Measurements from ENCODE around the gene NUFIP1.
"Not testable (repeated sequence)": the region's sequence is repeated elsewhere in the genome, so short reads cannot be mapped to it uniquely, and the experiment has no call there.

NUFIP1 gene

DNA sequence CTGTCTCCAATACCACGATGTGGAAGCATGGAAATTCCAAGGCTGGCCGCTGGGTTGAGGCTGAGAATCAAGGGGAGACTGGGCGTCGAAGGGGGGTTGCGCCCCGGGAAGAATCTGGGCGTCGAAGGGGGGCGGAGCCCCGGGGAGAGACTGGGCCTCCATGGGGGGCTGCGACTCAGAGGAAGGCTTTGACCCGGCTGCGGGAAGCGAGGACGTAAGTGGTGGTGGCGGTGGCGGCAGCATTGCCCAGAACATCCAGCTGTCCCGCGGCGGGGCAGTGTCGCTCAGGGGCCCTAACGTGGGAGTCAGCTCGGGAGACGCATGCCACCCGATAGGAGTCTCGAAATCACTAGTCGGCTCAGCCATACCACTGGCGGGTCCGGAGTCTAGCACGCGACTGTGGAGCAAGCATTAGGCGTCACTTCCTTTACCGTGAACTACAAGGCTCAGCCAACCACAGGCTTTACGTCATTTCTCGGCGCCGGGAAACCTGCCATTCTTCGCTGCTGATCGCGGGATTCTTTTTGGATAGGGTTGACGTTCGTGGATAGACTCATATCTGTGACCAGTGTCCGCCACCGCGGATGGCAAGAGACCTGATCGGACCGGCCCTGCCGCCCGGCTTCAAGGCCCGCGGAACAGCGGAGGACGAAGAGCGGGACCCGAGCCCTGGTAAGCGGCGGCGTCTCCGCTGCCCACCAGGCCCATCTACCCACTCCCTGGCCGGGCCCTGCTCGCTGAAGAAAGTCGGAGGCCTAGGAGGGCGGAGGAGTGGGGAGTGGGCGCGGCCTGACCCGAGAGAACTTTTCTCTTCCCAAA, at the start of gene NUFIP1, which contains the start of gene GPALPP1:
TSS of gene NUFIP1 (minus strand) at position 401 of the 819 bp plus-strand sequence. CDS start at position 366, 35 bp downstream.
TSS of gene GPALPP1 (plus strand) at position 468 of the 819 bp plus-strand sequence. CDS start at position 585, 117 bp downstream.
- H3K27me3 ChIP-seq (ENCODE audit: insufficient read depth, low read length): no peaks in the 10 kb centered on the region
- peak within 1 kb of the TSS; percentile 92 for H3K9ac ChIP-seq (ENCODE audit: low read depth, low read length)
- H3K4me3 ChIP-seq (ENCODE audit: low read length): peak within 1 kb of the TSS; percentile 96
- H3K9me3 ChIP-seq (ENCODE audit: insufficient read depth, low read depth, low read length): no peaks in the 10 kb centered on the region
- H3K4me1 ChIP-seq (ENCODE audit: insufficient read depth, low read length): peaks cover 7% of the 10 kb centered on the region; the same call in 1 of the 2 replicates
- H3K36me3 ChIP-seq (ENCODE audit: insufficient read depth, low read depth, low read length): peaks cover 16% of the 10 kb centered on the region
- H3K27ac ChIP-seq (ENCODE audit: low read length): peak within 1 kb of the TSS; percentile 55

DNA sequence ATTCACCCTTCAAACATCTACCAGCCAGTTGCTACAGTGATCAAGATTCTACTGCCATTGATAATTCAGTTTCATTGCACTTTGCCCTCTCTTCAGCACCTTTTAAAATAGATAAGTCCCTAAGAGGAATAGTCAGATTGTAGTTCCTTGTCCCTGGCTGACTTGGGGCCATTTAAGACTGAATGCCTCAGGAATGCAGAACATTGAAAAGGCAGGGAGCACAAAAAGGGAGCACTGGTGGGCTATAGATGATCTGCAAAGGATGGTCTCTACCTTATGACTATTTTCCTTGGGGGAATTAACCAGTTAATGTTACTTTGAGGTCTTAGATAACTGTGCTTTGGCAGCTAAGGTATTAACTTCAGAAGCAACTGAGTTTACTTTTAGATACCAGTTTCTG, 46.9 kb upstream of the NUFIP1 start:
- Histone ChIP-seq H3K27me3 (ENCODE audit: insufficient read depth, low read length) (no peaks in the 10 kb centered on the region), H3K9me3 (ENCODE audit: insufficient read depth, low read depth, low read length) (no peaks in the 10 kb centered on the region), H3K36me3 (ENCODE audit: insufficient read depth, low read depth, low read length) (peaks cover 6% of the 10 kb centered on the region; the same call in 1 of the 2 replicates), H3K4me3 (ENCODE audit: low read length) (no peak overlapping the region), H3K9ac (ENCODE audit: low read depth, low read length) (no peak overlapping the region), H3K27ac (ENCODE audit: low read length) (no peak overlapping the region), H3K4me1 (ENCODE audit: insufficient read depth, low read length) (no peaks in the 10 kb centered on the region)

DNA sequence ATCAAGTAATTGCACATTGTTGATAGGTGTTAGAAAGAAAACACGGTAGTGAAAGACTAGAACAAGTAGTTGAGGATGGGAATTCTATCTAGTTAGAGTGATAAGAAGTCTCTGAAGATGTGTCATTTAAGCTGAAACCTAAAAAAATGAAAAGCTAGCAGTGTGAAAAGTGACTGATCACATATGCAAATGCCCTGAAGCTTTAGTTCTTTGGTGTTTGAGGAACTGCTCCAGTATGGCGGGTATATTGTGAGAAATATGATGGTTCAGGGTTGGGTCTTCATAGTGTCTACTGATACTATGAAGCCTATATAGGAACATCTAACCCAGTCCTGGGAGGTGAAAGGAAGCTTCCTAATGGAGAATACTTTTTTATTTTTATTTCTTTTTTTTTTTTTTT, 45.1 kb upstream of the NUFIP1 start:
- Histone ChIP-seq H3K27me3 (ENCODE audit: insufficient read depth, low read length) (no peaks in the 10 kb centered on the region), H3K27ac (ENCODE audit: low read length) (no peak overlapping the region), H3K36me3 (ENCODE audit: insufficient read depth, low read depth, low read length) (peaks cover 6% of the 10 kb centered on the region; the same call in 1 of the 2 replicates), H3K4me3 (ENCODE audit: low read length) (no peak overlapping the region), H3K9ac (ENCODE audit: low read depth, low read length) (no peak overlapping the region), H3K9me3 (ENCODE audit: insufficient read depth, low read depth, low read length) (no peaks in the 10 kb centered on the region), H3K4me1 (ENCODE audit: insufficient read depth, low read length) (no peaks in the 10 kb centered on the region)

DNA sequence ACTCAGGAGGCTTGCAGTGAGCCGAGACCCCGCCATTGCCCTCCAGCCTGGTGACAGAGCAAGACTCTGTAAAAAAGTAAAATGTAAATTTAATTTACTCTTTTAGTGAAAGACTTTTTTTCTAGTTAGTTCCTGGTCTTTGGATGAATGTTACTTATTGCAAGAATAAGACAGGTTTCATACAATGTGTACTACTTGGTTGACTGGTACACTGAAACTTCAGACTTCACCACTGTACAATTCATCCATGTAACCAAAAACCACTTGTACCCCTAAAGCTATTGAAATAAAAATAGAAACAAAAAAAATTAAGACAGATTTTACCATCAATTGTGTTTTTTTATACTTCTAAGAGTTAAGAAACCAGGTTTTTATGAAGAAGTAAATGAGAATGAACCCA, 35.6 kb upstream of the NUFIP1 start:
- Histone ChIP-seq H3K4me3 (ENCODE audit: low read length) (no peak overlapping the region), H3K36me3 (ENCODE audit: insufficient read depth, low read depth, low read length) (peaks cover 31% of the 10 kb centered on the region; the same call in 1 of the 2 replicates), H3K27me3 (ENCODE audit: insufficient read depth, low read length) (no peaks in the 10 kb centered on the region), H3K4me1 (ENCODE audit: insufficient read depth, low read length) (no peaks in the 10 kb centered on the region), H3K27ac (ENCODE audit: low read length) (no peak overlapping the region), H3K9ac (ENCODE audit: low read depth, low read length) (no peak overlapping the region), H3K9me3 (ENCODE audit: insufficient read depth, low read depth, low read length) (no peaks in the 10 kb centered on the region)

DNA sequence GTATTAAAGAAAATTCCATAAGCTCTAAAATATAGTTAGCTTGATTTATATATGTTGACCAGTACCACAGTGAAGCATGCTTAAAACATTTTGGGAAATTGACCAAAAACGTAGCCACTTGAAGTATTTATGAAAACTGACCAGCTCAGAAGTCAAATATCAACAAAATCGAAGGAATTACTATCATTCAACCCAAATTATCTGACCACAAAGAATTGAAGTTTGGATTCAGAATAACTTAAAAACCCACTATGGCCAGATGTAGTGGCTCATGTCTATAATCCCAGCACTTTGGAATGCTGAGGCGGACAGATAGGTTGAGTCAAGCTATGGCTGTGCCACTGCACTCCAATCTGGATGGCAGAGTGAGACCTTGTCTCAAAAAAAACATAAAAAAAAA, 32.0 kb upstream of the NUFIP1 start:
- H3K27ac ChIP-seq (ENCODE audit: low read length): no peak overlapping the region
- H3K4me3 ChIP-seq (ENCODE audit: low read length): no peak overlapping the region
- H3K36me3 ChIP-seq (ENCODE audit: insufficient read depth, low read depth, low read length): peaks cover 41% of the 10 kb centered on the region
- no peaks in the 10 kb centered on the region for H3K4me1 ChIP-seq (ENCODE audit: insufficient read depth, low read length)
- no peaks in the 10 kb centered on the region for H3K9me3 ChIP-seq (ENCODE audit: insufficient read depth, low read depth, low read length)
- H3K9ac ChIP-seq (ENCODE audit: low read depth, low read length): no peak overlapping the region
- H3K27me3 ChIP-seq (ENCODE audit: insufficient read depth, low read length): no peaks in the 10 kb centered on the region

DNA sequence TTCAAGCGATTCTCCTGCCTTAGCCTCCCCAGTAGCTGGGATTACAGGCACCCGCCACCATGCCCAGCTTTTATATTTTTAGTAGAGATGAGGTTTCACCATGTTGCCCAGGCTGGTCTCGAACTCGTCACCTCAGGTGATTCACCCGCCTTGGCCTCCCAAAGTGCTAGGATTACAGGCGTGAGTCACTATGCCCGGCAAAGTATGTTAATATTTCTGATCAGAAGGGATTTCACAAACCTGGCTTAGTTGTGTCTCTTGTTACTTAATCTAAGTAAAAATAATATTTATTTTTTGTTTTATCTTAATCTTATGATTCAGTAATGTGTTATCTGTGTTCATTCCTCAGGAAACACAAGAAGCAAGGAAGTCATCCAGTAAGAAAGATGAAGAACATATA, 30.7 kb upstream of the NUFIP1 start:
- H3K9ac ChIP-seq (ENCODE audit: low read depth, low read length); H3K4me3 ChIP-seq (ENCODE audit: low read length); H3K4me1 ChIP-seq (ENCODE audit: insufficient read depth, low read length); H3K27me3 ChIP-seq (ENCODE audit: insufficient read depth, low read length); H3K27ac ChIP-seq (ENCODE audit: low read length); H3K9me3 ChIP-seq (ENCODE audit: insufficient read depth, low read depth, low read length): not testable (repeated sequence)
- peaks cover 51% of the 10 kb centered on the region for H3K36me3 ChIP-seq (ENCODE audit: insufficient read depth, low read depth, low read length)

DNA sequence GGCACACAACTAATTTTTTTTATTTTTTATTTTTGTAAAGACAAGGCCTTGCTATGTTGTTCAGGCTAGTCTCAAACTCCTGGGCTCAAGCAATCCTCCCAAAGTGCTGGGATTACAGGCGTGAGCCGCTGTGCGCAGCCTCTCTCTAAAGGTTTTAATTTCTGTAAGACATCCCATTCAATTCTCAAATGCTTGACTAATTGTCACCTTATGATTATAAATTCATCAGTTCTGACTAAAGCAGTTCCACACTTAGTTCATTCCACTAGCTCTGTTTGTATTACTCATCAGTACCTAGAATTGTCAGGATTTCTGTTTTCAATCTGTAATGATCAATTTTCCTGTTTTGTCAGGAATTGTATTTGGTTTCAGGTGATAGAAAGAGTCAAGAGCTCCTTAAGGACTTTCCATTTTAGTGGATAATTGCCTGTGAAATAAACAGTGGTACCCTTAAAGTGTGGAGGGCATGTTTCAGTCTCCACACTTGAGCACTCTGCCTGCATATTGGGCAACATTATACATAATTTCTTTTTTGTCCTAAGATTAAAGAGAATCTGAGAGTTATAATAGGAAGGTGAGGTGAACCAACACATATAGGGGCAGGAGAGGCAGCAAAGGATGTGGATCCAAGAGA, 27.6 kb upstream of the NUFIP1 start:
- H3K4me1 ChIP-seq (ENCODE audit: insufficient read depth, low read length): no peaks in the 10 kb centered on the region
- H3K27me3 ChIP-seq (ENCODE audit: insufficient read depth, low read length): no peaks in the 10 kb centered on the region
- no peak overlapping the region for H3K27ac ChIP-seq (ENCODE audit: low read length)
- H3K36me3 ChIP-seq (ENCODE audit: insufficient read depth, low read depth, low read length): peaks cover 63% of the 10 kb centered on the region
- H3K9me3 ChIP-seq (ENCODE audit: insufficient read depth, low read depth, low read length): no peaks in the 10 kb centered on the region
- H3K4me3 ChIP-seq (ENCODE audit: low read length): no peak overlapping the region
- no peak overlapping the region for H3K9ac ChIP-seq (ENCODE audit: low read depth, low read length)

DNA sequence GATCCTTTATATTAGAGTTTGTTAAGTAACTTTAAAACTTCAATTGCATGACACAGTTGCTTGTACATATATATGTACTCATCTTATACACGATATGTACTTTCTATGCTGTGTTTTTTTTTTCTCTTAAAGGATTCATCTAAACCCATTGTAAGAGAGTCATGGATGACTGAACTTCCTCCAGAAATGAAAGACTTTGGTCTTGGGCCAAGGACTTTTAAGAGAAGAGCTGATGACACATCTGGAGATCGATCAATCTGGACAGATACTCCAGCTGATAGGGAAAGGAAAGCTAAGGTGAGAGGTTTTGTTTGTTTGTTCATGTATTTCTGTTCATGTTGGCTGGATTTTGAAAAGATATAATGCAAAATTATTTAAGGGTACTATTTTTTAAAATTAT, 26.0 kb upstream of the NUFIP1 start:
- H3K4me3 ChIP-seq (ENCODE audit: low read length): no peak overlapping the region
- no peaks in the 10 kb centered on the region for H3K4me1 ChIP-seq (ENCODE audit: insufficient read depth, low read length)
- no peak overlapping the region for H3K27ac ChIP-seq (ENCODE audit: low read length)
- no peaks in the 10 kb centered on the region for H3K27me3 ChIP-seq (ENCODE audit: insufficient read depth, low read length)
- H3K9ac ChIP-seq (ENCODE audit: low read depth, low read length): no peak overlapping the region
- H3K36me3 ChIP-seq (ENCODE audit: insufficient read depth, low read depth, low read length): peaks cover 60% of the 10 kb centered on the region
- H3K9me3 ChIP-seq (ENCODE audit: insufficient read depth, low read depth, low read length): no peaks in the 10 kb centered on the region

DNA sequence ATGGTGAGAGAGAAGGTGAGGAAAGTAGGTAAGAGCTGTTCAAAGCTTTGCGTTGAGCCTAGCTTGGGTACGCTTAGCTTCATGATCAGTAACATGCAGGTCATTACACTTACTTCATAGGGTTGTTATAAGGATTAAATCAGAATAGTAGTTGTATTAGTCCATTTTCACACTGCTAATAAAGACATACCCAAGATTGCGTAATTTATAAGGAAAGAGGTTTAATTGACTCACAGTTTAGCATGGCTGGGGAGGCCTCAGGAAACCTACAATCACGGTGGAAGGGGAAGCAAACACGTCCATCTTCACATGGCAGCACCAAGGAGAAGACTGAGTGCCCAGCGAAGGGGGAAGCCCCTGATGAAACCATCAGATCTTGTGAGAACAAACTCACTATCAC, 21.9 kb upstream of the NUFIP1 start:
- Histone ChIP-seq H3K4me3 (ENCODE audit: low read length) (no peak overlapping the region), H3K4me1 (ENCODE audit: insufficient read depth, low read length) (no peaks in the 10 kb centered on the region), H3K9me3 (ENCODE audit: insufficient read depth, low read depth, low read length) (no peaks in the 10 kb centered on the region), H3K36me3 (ENCODE audit: insufficient read depth, low read depth, low read length) (peaks cover 71% of the 10 kb centered on the region), H3K27me3 (ENCODE audit: insufficient read depth, low read length) (no peaks in the 10 kb centered on the region), H3K9ac (ENCODE audit: low read depth, low read length) (no peak overlapping the region), H3K27ac (ENCODE audit: low read length) (no peak overlapping the region)

DNA sequence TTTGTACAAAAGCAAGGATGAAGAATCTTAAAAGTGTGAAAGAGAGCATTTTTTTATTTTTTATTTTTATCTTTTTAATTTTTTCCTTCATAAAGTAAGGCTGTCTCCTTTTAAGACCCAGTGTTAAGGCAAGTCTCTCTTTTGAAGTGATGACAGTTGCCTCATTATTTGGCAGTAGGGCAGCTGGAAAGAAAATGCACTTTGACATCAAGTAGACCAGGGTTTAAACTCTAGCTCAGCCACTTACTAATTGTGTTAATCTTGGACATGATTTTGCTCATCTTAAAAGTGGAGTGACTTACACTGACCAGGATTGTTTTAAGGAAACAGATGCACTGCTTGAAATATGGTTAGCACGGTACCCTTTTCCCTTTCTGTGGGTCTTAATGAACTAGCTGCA, 18.6 kb upstream of the NUFIP1 start:
- H3K36me3 ChIP-seq (ENCODE audit: insufficient read depth, low read depth, low read length): peaks cover 54% of the 10 kb centered on the region
- H3K9me3 ChIP-seq (ENCODE audit: insufficient read depth, low read depth, low read length): no peaks in the 10 kb centered on the region
- H3K27ac ChIP-seq (ENCODE audit: low read length): no peak overlapping the region
- H3K9ac ChIP-seq (ENCODE audit: low read depth, low read length): no peak overlapping the region
- no peaks in the 10 kb centered on the region for H3K27me3 ChIP-seq (ENCODE audit: insufficient read depth, low read length)
- no peak overlapping the region for H3K4me3 ChIP-seq (ENCODE audit: low read length)
- no peaks in the 10 kb centered on the region for H3K4me1 ChIP-seq (ENCODE audit: insufficient read depth, low read length)

DNA sequence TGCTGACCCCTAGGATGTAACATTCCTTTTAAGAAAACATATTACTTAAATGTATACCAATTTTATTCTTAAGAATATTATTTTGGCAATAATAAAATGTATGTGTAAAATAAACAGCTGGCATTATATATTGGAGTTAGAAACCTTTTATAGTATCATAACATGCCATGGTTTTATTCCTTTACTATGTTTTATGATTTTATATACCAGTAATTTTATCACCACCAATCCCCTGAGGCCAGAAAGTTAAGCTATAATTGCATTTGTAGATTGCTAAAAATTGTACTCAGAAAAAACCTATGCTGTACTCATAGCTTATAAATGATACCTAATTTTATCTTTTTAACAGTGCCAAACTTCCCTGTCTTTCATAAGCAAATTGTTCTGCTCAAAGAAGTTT, 18.0 kb upstream of the NUFIP1 start:
- H3K9ac ChIP-seq (ENCODE audit: low read depth, low read length): no peak overlapping the region
- no peaks in the 10 kb centered on the region for H3K4me1 ChIP-seq (ENCODE audit: insufficient read depth, low read length)
- no peaks in the 10 kb centered on the region for H3K27me3 ChIP-seq (ENCODE audit: insufficient read depth, low read length)
- no peak overlapping the region for H3K27ac ChIP-seq (ENCODE audit: low read length)
- H3K36me3 ChIP-seq (ENCODE audit: insufficient read depth, low read depth, low read length): peaks cover 54% of the 10 kb centered on the region
- H3K9me3 ChIP-seq (ENCODE audit: insufficient read depth, low read depth, low read length): no peaks in the 10 kb centered on the region
- H3K4me3 ChIP-seq (ENCODE audit: low read length): no peak overlapping the region

DNA sequence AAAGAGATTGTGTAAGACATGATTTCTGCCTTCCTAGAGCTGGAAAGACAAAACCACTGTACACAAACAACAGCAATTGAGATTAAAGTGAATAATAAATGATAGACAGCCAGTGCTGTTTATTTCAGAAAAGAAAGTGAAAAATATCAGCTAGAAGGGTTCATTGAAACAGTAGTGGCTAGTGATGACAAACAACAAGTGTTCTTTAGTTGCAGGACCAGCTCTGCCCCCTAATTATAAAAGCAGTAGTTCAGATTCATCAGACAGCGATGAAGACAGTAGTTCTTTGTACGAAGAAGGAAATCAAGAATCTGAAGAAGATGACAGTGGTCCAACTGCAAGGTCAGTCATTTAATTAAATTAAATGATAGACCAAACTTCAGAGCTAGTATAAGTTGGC, 14.8 kb upstream of the NUFIP1 start:
- H3K4me1 ChIP-seq (ENCODE audit: insufficient read depth, low read length): no peaks in the 10 kb centered on the region
- H3K27me3 ChIP-seq (ENCODE audit: insufficient read depth, low read length): no peaks in the 10 kb centered on the region
- no peak overlapping the region for H3K27ac ChIP-seq (ENCODE audit: low read length)
- H3K9ac ChIP-seq (ENCODE audit: low read depth, low read length): no peak overlapping the region
- no peak overlapping the region for H3K4me3 ChIP-seq (ENCODE audit: low read length)
- H3K9me3 ChIP-seq (ENCODE audit: insufficient read depth, low read depth, low read length): no peaks in the 10 kb centered on the region
- peaks cover 31% of the 10 kb centered on the region for H3K36me3 ChIP-seq (ENCODE audit: insufficient read depth, low read depth, low read length)
